Neuron (in vitro differentiated cells): ENCODE data around the gene ZRANB3.
"Not testable (repeated sequence)": the region's sequence is repeated elsewhere in the genome, so short reads cannot be mapped to it uniquely, and the experiment has no call there.

ENCODE experiments used
- H2AFZ ChIP-seq: one replicate; pipeline ENCODE4 v1.6.1; 2013; ENCODE audit warnings: low read depth, mild to moderate bottlenecking, inconsistent platforms, low read length, moderate library complexity
- H3K27me3 ChIP-seq: one replicate; pipeline ENCODE4 v1.6.1; 2013; ENCODE audit warnings: low read length; ENCODE audit not compliant: insufficient read depth
- H3K36me3 ChIP-seq: one replicate; pipeline ENCODE4 v1.6.1; 2013; ENCODE audit warnings: low read length; ENCODE audit not compliant: insufficient read depth
- H3K4me1 ChIP-seq: one replicate; pipeline ENCODE4 v1.6.1; 2013; ENCODE audit warnings: low read length; ENCODE audit not compliant: insufficient read depth
- H3K4me3 ChIP-seq: 2 replicates; pipeline ENCODE4 v1.5.1; 2013; ENCODE audit warnings: mild to moderate bottlenecking, low read length, moderate library complexity
- H3K9me3 ChIP-seq: one replicate; pipeline ENCODE4 v1.6.1; 2013; ENCODE audit warnings: low read length

Gene ZRANB3

GRCh38 chr2:135152361-135152760 is 378.7 kb downstream of the ZRANB3 start:
- Histone ChIP-seq H3K9me3 (no peaks in the 10 kb centered on the region), H3K4me3 (no peak overlapping the region), H2AFZ (no peak overlapping the region), H3K36me3 (peaks cover 60% of the 10 kb centered on the region), H3K4me1 (peaks cover 4% of the 10 kb centered on the region), H3K27me3 (no peaks in the 10 kb centered on the region)

GRCh38 chr2:135151615-135152014 is 379.4 kb downstream of the ZRANB3 start:
- Histone ChIP-seq H3K4me1 (peaks cover 4% of the 10 kb centered on the region), H3K27me3 (no peaks in the 10 kb centered on the region), H3K36me3 (peaks cover 53% of the 10 kb centered on the region), H3K9me3 (no peaks in the 10 kb centered on the region), H3K4me3 (no peak overlapping the region), H2AFZ (no peak overlapping the region)

- Histone ChIP-seq H3K4me3 (no peak overlapping the region), H3K4me1 (peaks cover 4% of the 10 kb centered on the region), H3K9me3 (no peaks in the 10 kb centered on the region), H2AFZ (no peak overlapping the region), H3K36me3 (peaks cover 48% of the 10 kb centered on the region), H3K27me3 (no peaks in the 10 kb centered on the region)
Observed at GRCh38 chr2:135150725-135151124, 380.3 kb downstream of the ZRANB3 start.

- Histone ChIP-seq H2AFZ (no peak overlapping the region), H3K36me3 (peaks cover 38% of the 10 kb centered on the region), H3K4me1 (peaks cover 4% of the 10 kb centered on the region), H3K9me3 (peaks cover 3% of the 10 kb centered on the region), H3K4me3 (no peak overlapping the region), H3K27me3 (no peaks in the 10 kb centered on the region)
Observed at GRCh38 chr2:135149251-135149650, 381.8 kb downstream of the ZRANB3 start.

GRCh38 chr2:135144343-135144742 is 386.7 kb downstream of the ZRANB3 start:
- H3K27me3 ChIP-seq = no peaks in the 10 kb centered on the region
- no peak overlapping the region for H3K4me3 ChIP-seq
- H3K9me3 ChIP-seq = peaks cover 19% of the 10 kb centered on the region
- H2AFZ ChIP-seq = no peak overlapping the region
- H3K4me1 ChIP-seq = no peaks in the 10 kb centered on the region
- H3K36me3 ChIP-seq = peaks cover 15% of the 10 kb centered on the region

- peaks cover 19% of the 10 kb centered on the region for H3K9me3 ChIP-seq
- H3K36me3 ChIP-seq = peaks cover 29% of the 10 kb centered on the region
- no peaks in the 10 kb centered on the region for H3K4me1 ChIP-seq
- H3K4me3 ChIP-seq = no peak overlapping the region
- H2AFZ ChIP-seq = no peak overlapping the region
- H3K27me3 ChIP-seq = no peaks in the 10 kb centered on the region
Observed at GRCh38 chr2:135142323-135142722, 388.7 kb downstream of the ZRANB3 start.

- H3K4me1 ChIP-seq = no peaks in the 10 kb centered on the region
- peaks cover 40% of the 10 kb centered on the region for H3K36me3 ChIP-seq
- no peak overlapping the region for H2AFZ ChIP-seq
- no peaks in the 10 kb centered on the region for H3K27me3 ChIP-seq
- no peak overlapping the region for H3K4me3 ChIP-seq
- H3K9me3 ChIP-seq = peaks cover 19% of the 10 kb centered on the region
Observed at GRCh38 chr2:135140606-135141005, 390.4 kb downstream of the ZRANB3 start.

- Histone ChIP-seq H3K36me3 (peaks cover 65% of the 10 kb centered on the region), H3K4me1 (no peaks in the 10 kb centered on the region), H3K9me3 (no peaks in the 10 kb centered on the region), H3K27me3 (no peaks in the 10 kb centered on the region), H2AFZ (no peak overlapping the region), H3K4me3 (no peak overlapping the region)
Observed at GRCh38 chr2:135132314-135132713, 398.7 kb downstream of the ZRANB3 start.

GRCh38 chr2:135130751-135131150 is 400.3 kb downstream of the ZRANB3 start:
- H3K9me3 ChIP-seq = no peaks in the 10 kb centered on the region
- peaks cover 63% of the 10 kb centered on the region for H3K36me3 ChIP-seq
- no peak overlapping the region for H2AFZ ChIP-seq
- H3K4me1 ChIP-seq = no peaks in the 10 kb centered on the region
- no peak overlapping the region for H3K4me3 ChIP-seq
- no peaks in the 10 kb centered on the region for H3K27me3 ChIP-seq

GRCh38 chr2:135125940-135126339 is 405.1 kb downstream of the ZRANB3 start:
- H3K9me3 ChIP-seq = no peaks in the 10 kb centered on the region
- H2AFZ ChIP-seq = no peak overlapping the region
- H3K4me1 ChIP-seq = no peaks in the 10 kb centered on the region
- H3K36me3 ChIP-seq = peaks cover 42% of the 10 kb centered on the region
- H3K4me3 ChIP-seq = no peak overlapping the region
- H3K27me3 ChIP-seq = no peaks in the 10 kb centered on the region

- H3K36me3 ChIP-seq = peaks cover 37% of the 10 kb centered on the region
- no peaks in the 10 kb centered on the region for H3K4me1 ChIP-seq
- no peaks in the 10 kb centered on the region for H3K27me3 ChIP-seq
- H2AFZ ChIP-seq = no peak overlapping the region
- H3K9me3 ChIP-seq = no peaks in the 10 kb centered on the region
- H3K4me3 ChIP-seq = no peak overlapping the region
Observed at GRCh38 chr2:135124924-135125886, 405.8 kb downstream of the ZRANB3 start.

- peaks cover 23% of the 10 kb centered on the region for H3K36me3 ChIP-seq
- not testable (repeated sequence) for H2AFZ ChIP-seq
Observed at GRCh38 chr2:135121658-135122039, 409.4 kb downstream of the ZRANB3 start.

GRCh38 chr2:135121016-135121657 is 409.9 kb downstream of the ZRANB3 start:
- Histone ChIP-seq H3K9me3 (peaks cover 7% of the 10 kb centered on the region), H3K4me1 (no peaks in the 10 kb centered on the region), H3K4me3 (no peak overlapping the region), H2AFZ (no peak overlapping the region), H3K27me3 (no peaks in the 10 kb centered on the region), H3K36me3 (peaks cover 19% of the 10 kb centered on the region)

More at GRCh38 chr2:135121658-135122039, 409.4 kb downstream of the ZRANB3 start:
- not testable (repeated sequence) for H3K27me3 ChIP-seq, H3K9me3 ChIP-seq, H3K4me1 ChIP-seq, H3K4me3 ChIP-seq
